Left kidney (tissue), 2 donors: ENCODE results near the gene ARGFX. TPM values are rescaled to one million over a fixed set of nuclear protein-coding genes. Genes with fewer than 3 reads are reported as not detected.
"Not testable (repeated sequence)": the region's sequence is repeated elsewhere in the genome, so short reads cannot be mapped to it uniquely, and the experiment has no call there.

Experiments used
- DNase-seq: peaks from one replicate; pipeline ENCODE4 v3.0.0-alpha.2; 2013
- polyA plus RNA-seq: library from polyadenylated mRNA; unstranded; fragments of 120-200 nt; gene quantifications from one replicate; pipeline ENCODE4 v1.2.1, GENCODE V29; 2013; ENCODE audit not compliant: insufficient read length

The ARGFX gene
- polyA plus RNA-seq, 1 donor = not detected

DNA sequence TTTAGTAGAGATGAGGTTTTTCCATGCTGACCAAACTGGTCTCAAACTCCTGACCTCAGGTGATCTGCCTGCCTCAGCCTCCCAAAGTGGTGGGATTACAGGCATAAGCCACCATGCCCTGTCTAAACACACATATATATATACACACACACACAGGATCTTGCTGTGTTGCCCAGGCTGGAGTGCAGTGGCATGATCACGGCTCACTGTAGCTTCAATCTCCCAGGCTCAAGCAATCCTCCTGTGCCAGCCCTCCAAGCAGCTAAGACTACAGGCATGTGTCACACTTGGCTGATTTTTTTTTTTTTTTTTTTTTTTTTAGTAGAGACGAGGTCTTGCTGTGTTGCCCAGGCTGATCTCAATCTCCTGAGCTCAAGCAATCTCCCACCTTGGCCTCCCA is 32.2 kb downstream of the ARGFX start:
- not testable (repeated sequence) for DNase-seq

DNA sequence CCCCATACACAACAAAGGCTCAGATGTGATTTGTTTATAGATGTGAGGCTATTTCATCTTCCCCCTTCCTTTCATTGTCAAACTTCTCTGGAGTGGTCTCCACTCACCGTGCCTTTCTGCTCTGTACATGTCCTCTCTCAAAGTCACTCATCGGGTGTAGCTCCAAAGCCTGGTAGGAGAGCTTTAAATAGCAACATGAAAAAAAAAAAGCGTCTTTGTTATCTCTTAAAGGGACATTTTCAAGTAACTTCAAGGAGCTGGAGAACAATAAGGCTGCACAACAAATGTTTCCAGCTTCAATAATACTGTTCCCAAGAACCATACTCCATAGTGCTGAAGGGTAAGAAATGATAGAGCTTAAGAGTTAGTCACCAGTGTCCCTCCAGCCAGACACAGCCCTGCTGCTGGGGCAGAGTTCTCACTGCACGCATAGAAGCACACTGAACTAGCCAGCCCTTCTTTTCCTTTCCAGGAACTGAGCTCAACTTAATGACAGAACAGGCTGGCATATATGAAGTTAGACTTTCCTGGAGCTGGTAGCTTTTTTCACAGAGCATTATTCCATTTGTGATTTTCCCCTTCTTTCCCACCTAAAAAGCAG is 33.6 kb downstream of the ARGFX start:
- no peak for DNase-seq

DNA sequence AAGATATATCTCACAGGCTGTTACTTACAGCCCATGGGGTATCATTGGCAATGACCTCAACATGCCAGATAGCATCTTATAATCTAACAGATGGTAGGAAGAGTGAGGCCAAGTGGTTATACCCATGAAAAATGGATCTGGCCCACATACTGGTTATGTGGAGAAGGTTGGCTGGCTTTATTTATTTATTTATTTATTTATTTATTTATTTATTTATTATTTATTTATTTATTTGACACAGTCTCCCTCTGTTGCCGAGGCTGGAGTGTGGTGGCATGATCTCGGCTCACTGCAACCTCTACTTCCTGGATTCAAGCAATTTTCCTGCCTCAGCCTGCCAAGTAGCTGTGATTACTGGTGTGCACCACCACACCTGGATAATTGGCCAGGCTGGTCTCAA is 37.0 kb downstream of the ARGFX start:
- no peak for DNase-seq

DNA sequence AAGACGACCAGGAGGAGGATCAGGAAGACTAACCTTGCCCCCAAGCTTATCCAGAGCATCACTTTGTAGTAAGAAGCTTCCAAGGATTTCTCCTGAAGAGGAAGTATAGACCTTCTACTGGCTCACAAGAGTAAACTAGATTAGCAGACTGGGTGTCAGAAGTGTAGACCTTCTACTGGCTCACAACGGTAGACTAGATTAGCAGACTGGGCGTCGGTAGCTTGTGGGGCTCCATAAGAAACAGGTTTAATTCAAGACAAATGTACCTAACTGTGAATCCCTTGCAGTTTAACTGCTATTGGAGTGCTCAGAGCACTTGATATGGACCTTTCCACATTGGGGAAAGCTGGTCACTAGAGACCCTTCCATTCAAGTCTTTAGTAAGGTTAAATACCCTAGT is 38.4 kb downstream of the ARGFX start:
- DNase-seq = no peak

Other genes with a start within 250 kb of the ARGFX start
- gene POLQ, start 22.0 kb upstream of the ARGFX start, polyA plus RNA-seq = 9.7 TPM
- 0.02 TPM for gene FBXO40, start 25.4 kb downstream of the ARGFX start, polyA plus RNA-seq
- gene HCLS1, start 93.0 kb downstream of the ARGFX start, polyA plus RNA-seq = 5.9 TPM
- gene GOLGB1, start 181.8 kb downstream of the ARGFX start, polyA plus RNA-seq = 98.7 TPM